ENCODE data around the gene GDF2. TPM values are rescaled to one million over a fixed set of nuclear protein-coding genes. Genes with fewer than 3 reads are reported as not detected.
A peak's percentile ranks its signal among the peaks of the same experiment; 100 is the strongest.

GDF2 gene
- total RNA-seq, 1 donor from 2014 or later = not detected

DNA sequence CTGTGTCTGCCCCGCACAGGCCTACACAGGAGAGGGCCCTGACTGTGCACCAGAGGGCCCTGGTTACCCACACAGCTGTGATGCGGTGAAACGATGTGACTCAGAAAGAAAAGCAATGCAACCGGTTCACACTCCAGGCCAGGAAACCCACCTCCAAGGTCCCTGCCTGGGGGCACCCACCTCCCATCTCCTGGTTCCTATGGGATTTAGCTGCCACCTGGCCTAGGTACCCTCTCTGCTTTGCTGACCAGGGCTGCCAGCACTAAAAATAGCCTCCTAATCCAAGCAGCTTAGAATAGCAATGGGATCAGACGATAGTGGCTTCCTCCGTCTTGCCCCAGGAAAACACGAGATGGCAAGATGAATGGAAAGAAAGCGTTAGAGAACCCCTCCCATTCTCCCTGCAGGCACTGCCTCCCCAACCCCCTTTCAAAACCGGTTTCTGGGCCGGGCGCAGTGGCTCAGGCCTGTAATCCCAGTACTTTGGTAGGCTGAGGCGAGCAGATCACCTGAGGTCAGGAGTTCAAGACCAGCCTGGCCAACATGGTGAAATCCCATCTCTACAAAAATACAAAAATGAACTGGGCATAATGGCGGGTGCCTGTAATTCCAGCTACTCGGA lies 38.3 kb downstream of the GDF2 start:
- no peak for ATAC-seq
- intact Hi-C loops (cut with DNase I) = no loop called here
- peak; percentile 19 for DNase-seq (ENCODE audit: low spot score)

DNA sequence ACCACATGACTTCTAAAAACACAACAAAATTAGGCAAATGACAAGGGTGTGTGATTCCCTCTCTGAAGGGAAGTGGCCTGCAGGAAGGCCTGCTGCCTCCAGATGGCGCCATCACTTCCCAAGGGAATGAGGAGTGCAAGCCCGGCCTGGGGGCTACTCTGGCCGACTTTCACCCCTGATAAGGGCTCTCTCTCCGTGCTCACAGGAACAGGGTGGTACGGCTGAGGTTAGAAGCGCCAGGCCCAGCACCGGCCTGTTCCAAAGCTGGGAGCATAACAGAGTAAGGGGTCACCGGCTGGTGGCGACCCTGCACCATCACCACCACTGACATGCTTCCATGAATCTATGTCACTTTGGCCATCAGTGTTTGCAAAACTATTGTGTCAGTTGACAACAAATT lies 39.0 kb downstream of the GDF2 start:
- peak; percentile 57 for DNase-seq (ENCODE audit: low spot score)
- peak; percentile 30 for ATAC-seq
- intact Hi-C loops (cut with DNase I) = no loop called here

DNA sequence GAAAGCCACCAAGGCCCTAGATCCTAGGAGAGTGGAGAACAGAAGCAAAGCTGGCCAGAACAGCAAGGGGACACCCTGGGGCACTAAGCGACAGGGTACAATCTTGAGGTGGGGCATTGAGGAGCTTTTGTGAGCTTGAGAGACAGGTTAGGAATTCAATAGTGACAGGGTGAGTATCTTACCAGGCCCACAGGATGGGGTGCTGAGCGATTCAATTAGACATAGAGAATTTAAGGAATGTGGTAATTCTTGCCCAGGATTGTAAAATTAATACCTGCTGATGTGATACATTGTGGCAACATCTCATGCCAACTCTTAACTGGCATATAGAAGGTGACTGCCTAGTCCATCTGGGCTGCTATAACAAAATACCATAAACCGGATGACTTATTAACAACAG lies 39.9 kb downstream of the GDF2 start:
- intact Hi-C loops (cut with DNase I) = no loop called here
- DNase-seq (ENCODE audit: low spot score) (no peak), ATAC-seq (no peak)

DNA sequence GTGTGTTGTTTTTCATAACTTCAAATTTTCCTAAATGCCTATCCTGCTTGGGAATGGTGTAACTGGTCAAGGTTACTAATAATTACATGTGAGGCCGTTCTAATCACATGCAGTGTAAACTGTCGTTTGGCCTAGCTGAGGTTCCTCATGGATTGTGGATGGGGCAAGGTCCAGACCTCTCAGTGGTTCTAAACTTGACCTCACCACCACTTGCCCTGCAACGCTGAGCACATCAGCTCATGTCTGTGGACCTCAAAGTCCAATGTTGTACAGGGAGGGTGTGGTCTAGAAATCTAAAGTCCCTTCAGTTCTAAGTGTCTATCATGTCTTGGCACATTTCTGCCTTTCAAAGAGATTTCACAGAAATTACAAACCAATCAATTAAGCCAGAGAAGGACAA lies 41.5 kb downstream of the GDF2 start:
- intact Hi-C loops (cut with DNase I) = no loop called here
- ATAC-seq = no peak
- no peak for DNase-seq (ENCODE audit: low spot score)

DNA sequence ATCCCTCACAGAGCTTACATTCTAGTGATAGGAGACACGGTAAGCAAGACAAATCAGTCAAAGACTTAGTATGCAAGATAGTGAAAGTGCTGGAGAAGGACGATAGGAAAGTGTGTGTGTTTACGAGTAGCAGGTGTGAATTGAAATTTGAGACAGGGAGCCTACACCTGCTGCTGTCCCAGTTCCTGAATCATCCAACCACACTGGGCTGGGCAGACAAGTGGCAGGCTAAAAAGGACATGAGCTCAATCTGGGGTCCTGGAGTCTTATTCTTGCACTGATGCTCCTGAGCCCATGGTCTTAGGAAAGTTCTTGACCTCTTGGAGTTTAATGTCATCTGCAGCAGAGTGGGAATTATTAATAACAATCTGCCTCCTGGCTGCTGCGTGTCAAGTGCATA lies 42.1 kb downstream of the GDF2 start:
- intact Hi-C loops (cut with DNase I) = no loop called here

DNA sequence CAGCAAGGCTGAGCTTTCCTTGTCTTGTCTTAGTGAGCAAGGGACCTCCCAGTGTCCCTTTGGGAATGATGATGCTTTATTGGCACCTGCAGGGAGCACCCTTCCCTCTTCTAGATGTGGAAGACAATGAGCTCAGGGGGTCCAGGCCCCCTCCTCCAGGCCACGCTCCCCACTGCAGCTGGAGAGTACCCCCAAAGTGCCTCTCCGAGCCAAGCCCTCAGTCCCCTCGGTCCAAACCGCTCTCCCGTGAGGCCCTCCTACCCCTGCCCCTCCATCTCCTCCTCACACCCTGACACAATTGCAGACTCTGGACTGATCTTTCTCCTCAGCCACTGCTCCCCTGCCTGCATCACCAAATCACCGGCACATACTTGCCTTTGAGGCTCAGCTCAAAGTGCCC lies 42.7 kb downstream of the GDF2 start:
- DNase-seq (ENCODE audit: low spot score) (peak; percentile 17), ATAC-seq (no peak)
- intact Hi-C loops (cut with DNase I) = no loop called here

More for the DNA sequence above, 42.1 kb downstream of the GDF2 start:
- ATAC-seq (no peak), DNase-seq (ENCODE audit: low spot score) (no peak)

DNA sequence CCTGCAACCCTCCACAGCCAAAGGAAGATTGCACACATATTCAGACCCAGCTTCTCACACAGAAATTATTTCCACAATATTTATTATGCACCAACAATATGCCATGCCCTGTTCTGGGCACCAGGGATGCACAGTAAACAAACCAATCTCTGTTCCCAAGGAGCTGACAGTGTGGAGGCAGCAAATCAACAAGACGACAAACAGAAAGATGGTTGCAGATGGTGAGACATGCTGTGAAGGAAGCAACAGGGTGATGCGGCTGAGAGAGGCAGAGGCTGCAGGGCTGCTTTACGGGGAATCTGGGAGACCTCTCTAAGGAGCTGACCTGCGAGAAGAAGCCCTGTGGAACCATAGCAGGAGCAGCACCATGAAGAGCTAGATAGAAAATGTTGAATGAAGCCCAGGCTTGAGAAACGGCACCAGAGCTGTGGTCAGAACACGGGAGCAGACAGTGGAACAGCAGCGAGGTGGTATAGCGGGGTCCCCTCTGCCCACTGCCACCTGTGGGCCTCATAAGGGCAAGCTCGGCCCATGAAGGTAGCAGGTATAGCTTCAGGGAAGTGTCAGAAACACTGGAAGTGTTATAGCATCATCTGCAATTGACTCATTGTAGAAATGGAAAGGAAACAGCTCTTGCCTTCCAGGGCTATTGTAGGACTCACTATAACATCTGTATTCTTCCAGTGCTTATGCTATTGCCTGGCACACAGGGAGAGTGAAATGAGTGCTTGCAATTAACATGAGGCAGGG lies 43.4 kb downstream of the GDF2 start:
- ATAC-seq (no peak), DNase-seq (ENCODE audit: low spot score) (no peak)
- intact Hi-C loops (cut with DNase I) = no loop called here

DNA sequence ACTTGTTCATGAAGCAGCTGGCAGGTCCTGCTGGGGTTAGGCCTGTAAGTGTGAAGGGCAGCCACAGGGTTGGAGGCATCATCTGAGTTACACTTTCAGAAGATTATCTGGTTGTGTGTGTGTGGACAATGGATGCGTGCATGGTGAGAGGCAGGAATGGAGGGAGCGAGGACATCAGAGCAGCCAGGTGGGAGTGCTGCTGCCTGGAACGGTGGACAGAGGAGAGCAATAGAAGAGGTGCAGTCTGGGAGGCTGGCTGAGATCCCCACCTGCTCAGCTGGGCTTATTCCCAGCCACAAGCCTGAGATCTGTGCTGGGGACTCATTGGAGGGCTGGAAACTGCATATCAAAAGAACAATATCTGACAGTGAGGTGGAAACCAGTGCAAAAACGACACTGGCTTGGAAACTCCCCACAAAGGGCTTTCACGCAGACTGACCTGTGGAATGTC lies 44.0 kb downstream of the GDF2 start:
- DNase-seq (ENCODE audit: low spot score) = peak; percentile 18
- no peak for ATAC-seq
- intact Hi-C loops (cut with DNase I) = no loop called here

DNA sequence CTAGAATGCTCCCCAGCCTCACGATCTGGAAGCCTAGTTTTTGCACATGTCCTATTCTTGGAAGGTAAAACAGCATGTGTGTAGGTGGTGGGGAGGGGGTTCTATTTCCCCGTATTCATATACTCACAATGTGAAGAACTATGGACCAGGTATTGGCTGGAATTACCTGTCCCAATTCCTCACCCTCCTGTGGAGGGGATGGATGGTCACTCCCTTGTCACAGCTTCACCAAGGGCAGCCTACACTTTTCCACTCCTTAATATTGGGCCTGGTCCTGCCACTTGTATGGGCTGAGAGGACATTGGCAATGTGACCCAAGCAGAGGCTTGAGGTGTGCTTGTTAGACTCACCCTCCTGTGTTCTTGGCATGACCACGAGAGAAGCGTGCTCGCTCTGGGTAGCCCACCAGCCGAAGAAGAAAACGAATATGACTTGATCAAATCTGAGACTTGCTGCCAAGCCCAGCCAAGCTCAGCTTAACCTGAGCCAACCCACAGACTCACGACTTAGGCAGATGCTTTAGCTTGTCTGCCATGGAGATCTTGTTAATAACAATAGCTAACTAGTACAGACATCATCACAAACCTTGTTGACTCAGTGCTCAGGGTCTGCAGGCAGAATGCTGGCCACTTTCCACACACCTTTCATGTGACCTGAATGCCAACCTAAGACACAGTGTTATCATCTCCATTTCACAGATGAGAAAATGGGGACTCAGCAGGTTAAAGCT lies 44.6 kb downstream of the GDF2 start:
- no peak for DNase-seq (ENCODE audit: low spot score)
- intact Hi-C loops (cut with DNase I) = no loop called here
- no peak for ATAC-seq

DNA sequence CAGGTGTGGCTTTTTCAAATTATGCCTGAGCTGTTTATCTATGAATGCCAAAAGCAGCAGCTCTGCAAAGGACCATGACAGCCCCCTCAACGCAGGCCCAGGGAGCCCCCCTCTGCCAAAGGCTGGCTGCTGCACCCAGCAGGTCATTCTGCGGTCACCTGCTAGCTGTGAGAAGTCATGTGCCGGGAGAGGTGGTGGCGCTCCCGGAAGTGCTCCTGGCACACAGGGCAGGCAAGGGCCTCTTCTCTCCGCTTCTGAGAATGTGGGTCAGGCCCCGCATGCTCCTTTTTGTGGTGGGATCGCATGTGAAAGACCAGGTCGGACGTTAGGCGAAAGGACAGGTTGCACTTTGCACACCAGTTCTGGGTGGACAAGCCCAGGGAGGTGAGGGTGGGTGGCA lies 45.4 kb downstream of the GDF2 start:
- DNase-seq (ENCODE audit: low spot score) (peak; percentile 32), ATAC-seq (no peak)
- intact Hi-C loops (cut with DNase I) = no loop called here

DNA sequence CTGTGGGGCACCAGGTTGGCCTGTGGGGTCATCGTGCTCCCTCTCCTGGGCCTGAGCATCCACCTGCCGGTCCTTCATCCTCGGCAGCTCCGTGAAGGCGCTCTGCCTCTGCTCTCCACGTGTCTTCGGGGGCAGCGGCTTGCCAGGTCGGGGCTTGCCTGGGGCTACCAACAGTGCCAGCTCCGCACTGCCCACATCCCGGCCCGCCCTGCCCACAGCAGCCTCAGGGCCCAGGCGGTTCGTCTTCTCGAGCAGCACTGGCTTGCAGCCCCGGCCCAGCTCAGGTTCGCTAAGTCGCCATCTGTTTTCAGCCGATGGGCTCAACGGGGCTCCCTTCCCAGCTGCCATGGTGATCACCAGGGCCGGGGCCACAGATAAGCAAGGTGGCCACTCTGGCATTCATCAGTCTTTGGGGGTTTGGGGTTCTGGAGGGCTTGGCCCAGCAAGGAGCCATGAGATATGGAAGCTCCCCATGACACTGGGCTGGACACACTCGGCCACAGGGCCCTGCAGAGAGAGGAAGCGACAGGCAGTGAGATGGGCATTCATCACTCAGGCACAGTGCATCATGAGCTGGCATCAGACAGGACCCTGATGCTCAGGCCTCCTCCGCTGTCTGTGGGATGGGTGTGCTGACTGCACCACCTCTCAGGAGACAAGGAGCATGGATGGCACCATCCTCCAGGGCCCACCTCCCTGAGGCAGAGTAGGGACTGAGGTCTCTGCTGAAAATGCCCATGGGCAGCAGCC lies 46.4 kb downstream of the GDF2 start:
- peak; percentile 34 for DNase-seq (ENCODE audit: low spot score)

DNA sequence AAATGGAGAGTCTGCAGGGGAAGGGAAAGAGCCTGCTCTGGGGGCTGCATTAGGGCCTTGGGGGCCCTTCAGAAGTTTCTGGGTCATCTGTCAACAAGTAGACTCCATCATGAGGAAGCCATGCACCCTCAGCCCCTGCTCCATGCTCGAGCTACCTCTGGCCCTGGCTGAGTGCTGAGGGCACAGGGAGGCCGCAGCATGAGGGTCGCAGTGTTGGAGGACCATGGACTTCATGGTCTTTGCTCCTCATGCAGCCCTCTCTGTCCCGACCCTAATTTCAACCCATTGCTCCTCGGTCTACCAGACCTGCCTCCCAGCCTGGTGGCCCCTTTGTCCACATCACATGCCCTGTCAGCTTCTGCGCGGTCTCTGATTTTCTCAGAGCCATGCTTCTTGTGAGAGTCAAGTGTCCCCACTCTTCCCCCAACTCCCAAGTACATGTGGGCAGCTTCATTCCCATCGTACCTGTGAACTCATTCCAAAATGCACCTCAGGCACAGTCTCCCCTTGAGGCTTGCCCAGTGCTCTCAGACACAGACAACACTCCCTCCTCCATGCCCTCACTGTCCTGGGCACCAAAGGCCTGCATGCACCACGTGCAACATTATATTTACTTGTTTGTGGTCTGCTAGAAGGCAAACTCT lies 47.1 kb downstream of the GDF2 start:
- intact Hi-C loops (cut with DNase I) = no loop called here
- DNase-seq (ENCODE audit: low spot score) (peak; percentile 23), ATAC-seq (no peak)

More for the DNA sequence above, 46.4 kb downstream of the GDF2 start:
- ATAC-seq = no peak
- intact Hi-C loops (cut with DNase I) = no loop called here

DNA sequence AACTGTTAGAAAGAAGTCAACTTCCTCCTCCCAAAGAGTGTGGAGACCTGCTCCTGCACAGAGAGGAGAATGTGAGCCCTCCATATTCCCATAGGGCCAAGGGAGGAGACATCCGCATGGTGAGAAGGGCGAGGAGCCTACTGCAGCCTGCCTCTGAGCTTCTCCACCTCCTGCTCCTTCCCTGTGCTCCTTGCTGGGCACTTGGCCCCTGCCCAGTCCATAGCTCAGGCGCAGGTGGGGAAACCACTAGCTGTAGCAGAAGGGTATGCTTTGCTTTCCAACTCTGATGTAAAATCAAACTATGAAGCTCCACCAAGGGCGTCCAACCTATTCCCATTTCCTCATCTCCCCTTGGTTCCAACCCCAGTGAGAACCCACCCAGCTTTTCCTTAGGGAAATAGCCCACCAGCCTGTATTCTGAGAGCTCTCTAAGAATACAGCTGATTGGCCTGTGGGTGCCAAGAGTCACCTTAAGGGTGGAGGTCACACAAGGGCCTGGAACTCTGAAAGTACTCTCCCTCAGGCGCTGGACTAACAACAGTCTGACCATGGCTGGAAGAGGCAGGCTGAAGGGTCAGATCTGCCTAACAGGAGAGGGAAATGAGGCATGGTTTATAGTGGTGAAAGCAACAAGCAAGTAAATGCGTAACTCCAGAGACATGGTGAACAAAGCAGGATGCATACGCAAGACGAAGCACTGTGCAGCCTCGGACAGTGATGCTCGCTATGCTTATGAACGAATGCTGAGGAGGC lies 47.9 kb downstream of the GDF2 start:
- intact Hi-C loops (cut with DNase I) = no loop called here
- DNase-seq (ENCODE audit: low spot score) (peak; percentile 17), ATAC-seq (no peak)

DNA sequence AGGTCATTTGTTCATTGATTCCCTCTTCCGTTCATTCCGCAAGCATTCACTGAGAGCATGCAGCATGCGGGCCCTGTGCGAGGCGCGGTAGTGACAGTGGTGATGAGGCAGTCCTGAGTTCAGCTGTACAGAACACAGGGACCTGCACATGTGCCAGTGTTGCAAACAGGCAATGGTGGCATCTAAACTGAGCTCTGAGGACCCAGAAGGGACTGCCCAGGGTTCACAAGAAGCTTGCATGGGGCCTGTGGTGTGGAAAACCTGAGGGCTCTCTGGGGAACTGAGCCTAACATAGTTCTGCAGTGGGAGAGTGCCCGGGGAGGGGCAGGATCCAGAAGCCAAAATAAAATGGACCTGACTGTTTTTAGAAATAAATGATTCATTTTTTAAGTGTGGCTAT lies 48.6 kb downstream of the GDF2 start:
- no peak for ATAC-seq
- intact Hi-C loops (cut with DNase I) = no loop called here
- peak; percentile 34 for DNase-seq (ENCODE audit: low spot score)

DNA sequence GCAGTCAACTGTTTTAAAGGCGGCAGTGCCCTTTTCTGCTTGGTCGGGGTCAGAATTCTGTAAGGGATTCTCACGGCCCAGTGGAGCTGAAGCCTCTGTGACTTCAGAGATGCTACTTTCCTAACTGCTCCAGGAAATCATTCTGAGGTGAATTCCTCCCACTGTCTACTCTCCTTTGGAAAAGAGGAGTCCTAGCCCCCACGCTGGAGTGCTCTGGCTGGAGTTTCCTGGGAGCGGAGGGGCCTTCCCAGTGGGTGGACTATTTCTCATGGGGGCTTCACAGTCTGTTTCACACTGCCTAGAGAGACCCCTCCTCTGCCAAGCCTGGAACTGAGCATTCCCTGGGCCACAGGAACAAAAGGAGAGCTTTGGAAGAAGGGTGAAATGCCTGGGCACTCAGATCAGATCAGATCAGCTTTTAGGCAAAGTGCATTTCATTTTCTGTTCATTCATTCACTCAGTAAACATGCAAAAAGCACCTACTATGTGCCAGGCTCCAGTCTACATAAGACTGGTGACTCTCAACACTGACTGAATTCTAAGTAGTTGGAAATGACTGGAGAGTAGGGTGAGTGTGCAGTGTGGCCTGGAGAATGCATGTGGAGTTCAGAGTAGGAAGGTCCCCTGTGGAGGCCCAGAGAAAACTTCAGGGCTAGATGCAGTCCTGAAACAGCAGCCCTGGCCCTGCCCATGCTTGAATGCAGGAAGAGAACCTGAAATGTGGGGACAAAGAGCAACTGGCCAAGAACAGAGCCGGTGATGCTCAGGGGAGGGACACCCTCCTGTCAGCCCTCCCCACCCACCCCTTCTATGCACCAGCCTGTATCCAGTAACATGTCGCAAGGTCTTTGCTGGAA lies 49.6 kb downstream of the GDF2 start:
- DNase-seq (ENCODE audit: low spot score) = peak; percentile 18
- no peak for ATAC-seq
- intact Hi-C loops (cut with DNase I) = no loop called here

DNA sequence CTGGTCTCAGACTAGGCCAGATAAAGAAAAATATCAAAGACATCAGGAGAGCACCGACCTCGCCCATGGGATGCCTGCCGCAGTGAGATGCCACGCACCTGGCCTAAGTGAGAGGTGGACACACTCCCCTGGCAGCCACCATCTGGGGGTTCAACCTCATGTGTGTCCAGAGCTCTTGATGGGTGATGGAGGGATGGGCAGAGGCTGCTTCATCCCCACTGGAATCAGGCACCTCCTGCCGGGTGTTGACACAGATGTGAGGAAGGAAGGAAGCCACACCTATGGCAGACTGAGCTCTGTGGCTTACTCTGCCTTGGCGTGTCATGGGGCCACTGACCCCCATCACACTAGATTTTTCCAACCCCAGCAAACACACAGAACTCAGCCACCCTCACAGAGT lies 50.5 kb downstream of the GDF2 start:
- DNase-seq (ENCODE audit: low spot score) (peak; percentile 48), ATAC-seq (peak; percentile 49)
- intact Hi-C loops (cut with DNase I) = no loop called here
